Panc1 (cell line): ENCODE results near the gene COMMD9. TPM values are rescaled to one million over a fixed set of nuclear protein-coding genes. Genes with fewer than 3 reads are reported as not detected.

Experiments
- ATAC-seq: fragments of 200-7000 bp; cut with Tn5 transposase; 2 replicates; pipeline ENCODE4 v1.9.1; 2020; ENCODE audit warnings: mild to moderate bottlenecking, moderate library complexity
- BruUV-seq: library from RNA; stranded (reverse); fragments of 400-500 nt; replicated peaks from 2 replicates; lab custom pipeline; 2021; lab: Mats Ljungman, UMichigan
- CTCF ChIA-PET: fragments of 300-600 bp; sonication (Branson Sonifier 250); formaldehyde crosslinking; loops from one replicate; lab custom pipeline; 2022; ENCODE audit warnings: antibody characterized with exemption; lab: Charles Lee
- POLR2A ChIA-PET: fragments of 300-600 bp; sonication (Branson Sonifier 250); formaldehyde crosslinking; loops from one replicate; lab custom pipeline; 2022; ENCODE audit warnings: antibody characterized with exemption; lab: Charles Lee
- DNase-seq: peaks from one replicate; pipeline ENCODE4 v3.0.0-alpha.2; 2010; ENCODE audit warnings: low read depth, low spot score
- H3K27ac ChIP-seq: 2 replicates; pipeline ENCODE4 v1.5.1; 2011; ENCODE audit warnings: mild to moderate bottlenecking, low read length, inconsistent platforms
- H3K27me3 ChIP-seq: fragments of 200-500 bp; sonication (Bioruptor generic); 2 replicates; pipeline ENCODE4 v1.6.0; 2014; ENCODE audit warnings: low read length, inconsistent platforms; ENCODE audit not compliant: control insufficient read depth, insufficient read depth
- H3K36me3 ChIP-seq: fragments of 200-500 bp; sonication (Bioruptor generic); 2 replicates; pipeline ENCODE4 v1.5.1; 2014; ENCODE audit warnings: inconsistent platforms, mild to moderate bottlenecking, low read length, moderate library complexity; ENCODE audit not compliant: control insufficient read depth, insufficient read depth
- H3K4me1 ChIP-seq: 2 replicates; pipeline ENCODE4 v1.5.1; 2011; ENCODE audit warnings: inconsistent platforms, mild to moderate bottlenecking, low read length, moderate library complexity; ENCODE audit not compliant: control insufficient read depth, insufficient read depth
- H3K4me3 ChIP-seq, 2 experiments: 2 replicates each; pipeline ENCODE4 v1.5.1; 2011 to 2012; ENCODE audit warnings: low read depth in 2 of 2, low read length in 2 of 2, mild to moderate bottlenecking in 2 of 2, inconsistent platforms in 1 of 2, moderate library complexity in 1 of 2
- H3K9me3 ChIP-seq: fragments of 200-500 bp; sonication (Bioruptor generic); 2 replicates; pipeline ENCODE4 v1.5.1; 2014; ENCODE audit warnings: low read depth, mild to moderate bottlenecking, inconsistent platforms, low read length, moderate library complexity; ENCODE audit not compliant: control insufficient read depth, insufficient read depth
- CTCF ChIP-seq: fragments of 450-650 bp; IDR thresholded peaks from 2 replicates; pipeline ENCODE4 v1.5.1; 2017; ENCODE audit warnings: mild to moderate bottlenecking
- POLR2AphosphoS5 ChIP-seq: IDR thresholded peaks from 2 replicates; pipeline ENCODE4 v1.6.1; 2012; ENCODE audit warnings: mild to moderate bottlenecking, low read depth, low read length, moderate library complexity
- REST ChIP-seq, 2 experiments: IDR thresholded peaks; 2 replicates each; pipeline ENCODE4 v1.6.1; 2011 to 2012; ENCODE audit warnings: low read depth in 2 of 2, control low read depth in 1 of 2, low read length in 1 of 2, mild to moderate bottlenecking in 1 of 2, moderate library complexity in 1 of 2; ENCODE audit not compliant: insufficient read depth in 1 of 2
- SIN3A ChIP-seq: IDR thresholded peaks from 2 replicates; pipeline ENCODE4 v1.6.1; 2012; ENCODE audit warnings: low read depth, mild to moderate bottlenecking, low read length, moderate library complexity, borderline replicate concordance; ENCODE audit not compliant: insufficient read depth
- TCF7L2 ChIP-seq: IDR thresholded peaks from 2 replicates; pipeline ENCODE4 v1.6.1; 2011; ENCODE audit warnings: mild to moderate bottlenecking, low read depth, low read length, inconsistent platforms
- in situ Hi-C: cut with HindIII; loops from 2 replicates; pipeline ENCODE4 v1.10.0; 2016; ENCODE audit warnings: low sequenced_read_pairs, low pct_unique_long_range_greater_than_20kb
- intact Hi-C: fragments of 100-400 bp; cut with micrococcal nuclease; formaldehyde crosslinking; loops from one replicate; pipeline ENCODE4 v1.10.0; 2022; ENCODE audit not compliant: unreplicated experiment
- total RNA-seq: library from RNA; stranded (reverse); gene quantifications from one replicate; pipeline ENCODE4 v1.2.1, GENCODE V29; 2021; ENCODE audit not compliant: unreplicated experiment

Gene COMMD9
- total RNA-seq, 1 experiment from 2014 or later, result 41.8 TPM

- Histone ChIP-seq H3K36me3 (no peaks in the 10 kb centered on the region), H3K4me1 (no peaks in the 10 kb centered on the region), H3K27ac (no peak overlapping the region), H3K4me3 (no peak overlapping the region), H3K27me3 (no peaks in the 10 kb centered on the region), H3K9me3 (no peaks in the 10 kb centered on the region)
- intact Hi-C loops, result no loop called here
- ATAC-seq (no peak), DNase-seq (no peak)
- POLR2A ChIA-PET, result no interaction called here
- no TSS peak for BruUV-seq
- CTCF ChIA-PET, result no interaction called here
- TF ChIP-seq CTCF (no peak), SIN3A (no peak), POLR2AphosphoS5 (no peak), TCF7L2 (no peak), REST (IDR thresholded peaks at IDR 0.05; ENCODE audit: insufficient read depth in 1 of 2, low read depth in 2 of 2, low read length in 1 of 2) (no peak)
- in situ Hi-C loops, result no loop called here
Observed at GRCh38 chr11:36229091-36229705, 60.0 kb downstream of the COMMD9 start.

GRCh38 chr11:36228689-36229088 lies 60.5 kb downstream of the COMMD9 start:
- Histone ChIP-seq H3K27ac (no peak overlapping the region), H3K4me1 (no peaks in the 10 kb centered on the region), H3K36me3 (no peaks in the 10 kb centered on the region), H3K4me3 (no peak overlapping the region), H3K9me3 (no peaks in the 10 kb centered on the region), H3K27me3 (no peaks in the 10 kb centered on the region)
- in situ Hi-C loops, result no loop called here
- no TSS peak for BruUV-seq
- intact Hi-C loops, result no loop called here
- ChIA-PET CTCF (no interaction called here), POLR2A (no interaction called here)
- ATAC-seq (no peak), DNase-seq (no peak)
- no peak for TF ChIP-seq TCF7L2
- TF ChIP-seq REST (IDR thresholded peaks at IDR 0.05; ENCODE audit: insufficient read depth in 1 of 2, low read depth in 2 of 2, low read length in 1 of 2), result no peak
